ENCODE data around the gene ECE1.

Gene ECE1

GRCh38 chr1:21289700-21290545 is at the start of gene ECE1:
TSS of gene ECE1 (minus strand) at chr1:21290463. CDS start at chr1:21290414, 49 bp downstream.
- no peak for FAIRE-seq
- DNase-seq (ENCODE audit: extremely low spot score, insufficient read length, low read depth), result no peak

DNA sequence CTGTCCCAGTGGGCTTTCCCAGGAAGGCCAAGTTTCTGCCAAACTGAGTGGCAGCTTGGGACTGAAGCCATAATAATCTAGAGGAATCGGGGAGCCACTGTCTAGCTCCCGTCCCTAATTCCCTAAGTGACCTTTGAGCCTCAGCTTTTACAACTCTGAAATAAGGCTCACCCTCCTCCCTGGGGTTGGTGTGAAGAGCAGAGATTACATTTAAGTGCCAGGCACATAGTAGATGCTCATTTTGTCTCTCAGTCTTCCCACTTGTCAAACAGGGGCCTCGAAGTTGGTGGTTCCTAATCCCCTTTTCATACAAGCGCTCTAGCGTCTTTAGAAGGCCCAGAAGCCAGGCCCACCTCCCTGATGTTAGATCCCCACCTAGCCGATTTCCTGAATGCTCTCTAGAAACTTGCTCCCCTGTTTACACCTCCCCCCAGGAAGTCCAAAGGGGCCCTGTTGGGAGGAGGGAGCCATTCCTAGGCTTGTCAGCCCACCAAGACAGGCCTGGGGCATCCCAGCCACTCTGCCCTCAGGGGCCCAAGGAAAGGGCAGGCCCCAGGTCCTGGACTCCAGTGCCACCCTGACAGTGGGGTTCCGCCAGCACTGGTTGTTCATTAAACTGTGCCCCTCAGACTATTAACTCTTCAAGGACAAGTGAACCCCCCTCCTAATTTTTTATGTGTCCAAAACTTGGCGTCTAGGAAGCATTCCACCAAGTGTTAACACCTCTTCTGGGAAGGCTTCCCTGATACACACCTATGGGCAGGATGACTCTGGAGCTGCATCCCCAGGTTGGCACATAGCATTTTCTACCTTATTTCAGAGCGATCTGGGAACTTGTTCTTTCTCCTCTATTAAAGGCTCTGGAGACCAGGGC is 49.3 kb upstream of the ECE1 start:
- FAIRE-seq (no peak), DNase-seq (ENCODE audit: extremely low spot score, insufficient read length, low read depth) (no peak)

DNA sequence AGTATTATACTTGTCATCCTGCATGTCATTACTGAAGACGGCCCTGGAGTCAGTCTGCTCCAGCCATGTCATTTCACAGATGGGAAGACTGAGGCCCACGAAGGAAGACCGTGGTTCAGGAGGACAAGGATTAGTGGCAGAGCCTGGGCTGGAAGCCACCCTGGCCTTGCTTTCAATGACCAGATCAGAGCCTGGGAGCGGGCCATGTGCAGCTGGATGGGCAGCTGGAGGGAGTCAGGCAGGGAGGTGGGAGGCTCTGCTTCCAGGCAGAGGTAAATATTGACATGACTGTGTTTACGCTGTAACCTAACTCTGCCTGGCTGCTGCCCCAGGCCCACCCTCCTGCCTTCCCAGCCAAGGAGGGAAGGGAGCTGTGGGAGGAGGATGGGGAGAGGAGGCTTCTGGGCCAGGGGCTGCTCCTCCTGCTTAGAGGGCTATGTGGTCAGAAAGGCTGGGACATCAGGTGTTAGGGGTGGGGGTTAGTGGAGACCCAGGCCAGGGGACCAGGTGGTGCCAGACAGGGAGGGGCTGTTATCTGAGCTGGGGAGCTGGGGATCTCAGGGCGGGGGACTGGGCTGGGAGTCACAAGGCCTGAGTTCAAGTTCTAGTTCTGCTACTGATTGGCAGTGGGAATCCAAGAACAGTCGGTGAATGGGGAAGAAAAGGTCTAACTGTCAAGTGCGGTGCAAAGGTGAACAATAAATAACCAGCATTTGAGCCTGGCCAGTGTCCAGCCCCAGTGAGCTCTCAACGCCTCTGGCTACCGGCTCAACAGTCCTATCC is 48.5 kb upstream of the ECE1 start:
- FAIRE-seq (no peak), DNase-seq (ENCODE audit: extremely low spot score, insufficient read length, low read depth) (no peak)

GRCh38 chr1:21337928-21338572 is 47.8 kb upstream of the ECE1 start:
- FAIRE-seq, result no peak
- DNase-seq (ENCODE audit: extremely low spot score, insufficient read length, low read depth), result no peak

DNA sequence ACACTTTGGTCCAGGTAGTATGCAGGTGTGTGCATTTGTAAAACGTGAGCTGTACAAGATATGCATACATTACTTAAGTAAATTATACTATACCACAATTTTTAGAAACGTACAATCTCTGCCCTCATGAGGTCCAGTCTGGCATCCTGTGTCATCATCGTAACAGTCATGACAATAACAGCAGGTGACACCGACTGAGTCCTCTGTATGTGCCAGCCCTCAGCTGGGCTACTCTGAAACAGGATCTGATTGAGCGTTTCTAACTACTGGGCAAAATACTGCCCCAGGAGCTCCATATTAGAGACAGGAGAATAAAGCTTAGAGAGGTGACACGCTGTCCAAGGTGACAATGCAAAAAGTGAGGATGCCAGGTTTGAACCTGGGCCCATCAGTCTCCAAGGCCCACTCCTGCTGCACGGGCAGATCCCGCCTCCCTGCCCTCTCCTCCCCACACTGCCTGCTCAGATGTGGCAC is 47.2 kb upstream of the ECE1 start:
- FAIRE-seq (no peak), DNase-seq (ENCODE audit: extremely low spot score, insufficient read length, low read depth) (no peak)

GRCh38 chr1:21337010-21337437 is 46.8 kb upstream of the ECE1 start:
- DNase-seq (ENCODE audit: extremely low spot score, insufficient read length, low read depth) (no peak), FAIRE-seq (no peak)

DNA sequence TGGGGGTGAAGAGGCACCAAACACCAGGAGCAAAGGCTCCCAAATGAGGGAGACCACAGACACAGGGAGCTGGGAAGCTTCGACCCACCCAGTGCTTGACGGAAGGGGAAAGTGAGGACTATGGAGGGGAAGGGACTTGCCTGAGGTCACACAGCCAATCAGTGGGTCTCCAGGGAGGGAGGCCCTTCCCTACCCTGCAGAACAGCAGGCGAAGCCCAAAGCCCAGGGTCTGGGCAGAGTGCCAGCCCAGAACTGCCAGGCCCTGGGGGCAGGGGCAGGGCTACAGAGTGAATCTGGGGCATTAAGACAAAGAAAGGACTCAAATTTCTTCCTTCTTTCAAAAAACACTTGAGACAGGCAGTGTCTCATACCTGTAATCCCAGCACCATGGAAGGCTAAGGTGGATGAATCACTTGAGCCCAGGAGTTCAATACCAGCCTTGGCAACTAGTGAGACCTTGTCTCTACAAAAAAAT is 45.5 kb upstream of the ECE1 start:
- FAIRE-seq, result no peak

GRCh38 chr1:21335088-21335691 is 44.9 kb upstream of the ECE1 start:
- DNase-seq (ENCODE audit: extremely low spot score, insufficient read length, low read depth), result no peak
- FAIRE-seq, result no peak

More for the DNA sequence above, 45.5 kb upstream of the ECE1 start:
- DNase-seq (ENCODE audit: extremely low spot score, insufficient read length, low read depth), result no peak

DNA sequence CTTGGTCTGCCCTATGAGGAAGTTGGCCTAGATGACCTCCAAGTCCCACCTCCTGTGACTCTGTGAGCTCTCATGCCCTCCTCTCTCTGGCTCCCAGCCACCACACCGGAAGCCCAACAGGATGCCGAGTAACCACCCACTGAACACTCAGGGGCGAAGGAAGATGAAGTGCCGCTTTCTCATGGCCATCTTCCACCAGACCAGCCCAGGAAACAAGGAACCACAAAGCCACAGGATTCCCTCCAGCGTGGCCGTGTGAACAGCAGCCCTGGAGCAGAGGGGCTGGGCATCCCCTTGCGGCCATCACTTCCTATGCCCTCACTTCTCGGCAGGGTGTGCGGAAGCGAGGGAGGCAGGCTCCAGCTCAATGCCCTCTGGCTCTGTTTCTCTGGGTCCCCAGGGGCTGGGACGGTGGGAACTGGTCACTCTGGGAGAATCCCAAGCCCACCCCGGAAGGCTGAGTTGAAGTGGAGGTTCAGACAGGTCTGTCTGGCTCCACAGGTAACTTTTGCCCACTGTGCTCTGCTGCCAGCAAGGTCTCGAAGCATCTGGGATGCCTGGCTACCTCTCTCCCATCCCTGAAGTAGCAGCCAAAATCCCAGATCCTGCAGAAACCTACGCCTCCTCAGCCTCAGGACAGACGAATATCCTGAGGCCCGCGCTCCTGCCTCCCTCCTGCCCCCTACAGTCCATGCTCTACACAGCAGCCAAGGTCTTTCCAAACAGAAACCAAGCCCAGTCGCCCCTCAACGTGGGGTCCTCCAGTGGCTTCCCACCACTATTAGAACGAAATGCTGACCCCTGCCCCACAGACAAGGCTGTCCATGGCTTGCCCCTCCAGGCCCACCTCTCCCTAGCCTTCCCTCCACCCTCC is 44.2 kb upstream of the ECE1 start:
- FAIRE-seq, result peak; percentile 98
- DNase-seq (ENCODE audit: extremely low spot score, insufficient read length, low read depth), result peak; percentile 54

- DNase-seq (ENCODE audit: extremely low spot score, insufficient read length, low read depth), result no peak
Measured at GRCh38 chr1:21333824-21334213, 43.6 kb upstream of the ECE1 start.

GRCh38 chr1:21332554-21333311 is 42.5 kb upstream of the ECE1 start:
- FAIRE-seq (no peak), DNase-seq (ENCODE audit: extremely low spot score, insufficient read length, low read depth) (no peak)

More at GRCh38 chr1:21333824-21334213, 43.6 kb upstream of the ECE1 start:
- no peak for FAIRE-seq

- no peak for DNase-seq (ENCODE audit: extremely low spot score, insufficient read length, low read depth)
- no peak for FAIRE-seq
Measured at GRCh38 chr1:21331752-21332478, 41.7 kb upstream of the ECE1 start.

GRCh38 chr1:21330544-21330943 is 40.3 kb upstream of the ECE1 start:
- DNase-seq (ENCODE audit: extremely low spot score, insufficient read length, low read depth) (no peak), FAIRE-seq (no peak)

GRCh38 chr1:21329209-21329844 is 39.1 kb upstream of the ECE1 start:
- DNase-seq (ENCODE audit: extremely low spot score, insufficient read length, low read depth), result no peak

DNA sequence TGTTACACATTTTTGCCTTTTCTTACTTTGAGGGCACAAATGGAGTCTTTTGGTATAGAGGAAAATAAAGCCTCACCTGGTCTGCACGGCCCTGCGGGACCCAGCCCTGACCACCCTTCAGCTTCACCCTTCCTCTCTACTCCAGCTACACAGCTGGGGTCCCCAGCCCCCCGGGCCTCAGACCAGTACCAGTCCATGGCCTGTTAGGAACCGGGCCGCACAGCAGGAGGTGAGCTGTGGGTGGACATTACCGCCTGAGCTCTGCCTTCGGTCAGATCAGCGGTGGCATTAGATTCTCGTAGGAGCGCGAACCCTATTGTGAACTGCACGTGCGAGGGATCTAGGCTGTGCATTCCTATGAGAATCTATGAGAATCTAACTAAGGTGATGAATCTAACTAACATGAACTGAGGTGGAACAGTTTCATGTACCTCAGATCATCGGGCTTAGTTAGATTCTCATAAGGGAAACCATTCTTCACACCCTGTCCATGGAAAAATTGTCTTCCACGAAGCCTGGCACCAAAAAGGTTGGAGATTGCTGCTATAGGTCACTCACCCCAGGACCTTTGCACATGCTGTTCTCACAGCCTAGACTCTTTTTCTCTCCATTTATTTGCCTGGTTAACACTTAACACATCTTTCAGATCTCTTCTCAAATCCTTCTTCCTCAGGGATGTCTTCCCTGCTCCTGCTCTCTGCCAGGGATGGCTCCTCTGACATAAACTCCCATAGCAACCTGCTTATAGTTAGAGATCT is 37.5 kb upstream of the ECE1 start:
- FAIRE-seq, result no peak
- DNase-seq (ENCODE audit: extremely low spot score, insufficient read length, low read depth), result no peak

More at GRCh38 chr1:21329209-21329844, 39.1 kb upstream of the ECE1 start:
- FAIRE-seq, result no peak

All from GM18507 (cell line).